GM12878 (cell line): Measurements from ENCODE around the gene RPL35A. TPM values are rescaled to one million over a fixed set of nuclear protein-coding genes. Genes with fewer than 3 reads are reported as not detected.
A peak's percentile ranks its signal among the peaks of the same experiment; 100 is the strongest.

ENCODE experiments used
- CHD2 ChIP-seq: IDR thresholded peaks from 2 replicates; pipeline ENCODE4 v1.6.1; 2011; ENCODE audit warnings: low read depth, low read length, improper control_type of control experiment, borderline replicate concordance
- E2F8 ChIP-seq: fragments of 450-650 bp; IDR thresholded peaks from 2 replicates; pipeline ENCODE4 v1.6.1; 2018; ENCODE audit warnings: mild to moderate bottlenecking, low read depth, moderate library complexity; ENCODE audit not compliant: partially characterized antibody
- FOXM1 ChIP-seq: IDR thresholded peaks from 2 replicates; pipeline ENCODE4 v1.6.1; 2012; ENCODE audit warnings: low read depth, mild to moderate bottlenecking, inconsistent platforms, low read length, moderate library complexity
- IKZF2 ChIP-seq, 2 experiments: fragments of 450-650 bp; IDR thresholded peaks; 2 replicates each; pipeline ENCODE4 v1.6.1; 2017; ENCODE audit warnings: mild to moderate bottlenecking in 2 of 2, moderate library complexity in 2 of 2
- NFIC ChIP-seq: IDR thresholded peaks from 2 replicates; pipeline ENCODE4 v1.6.1; 2012; ENCODE audit warnings: low read depth, mild to moderate bottlenecking, inconsistent platforms, low read length, moderate library complexity
- NFXL1 ChIP-seq: fragments of 450-650 bp; IDR thresholded peaks from 2 replicates; pipeline ENCODE4 v1.6.1; 2017; ENCODE audit warnings: antibody characterized with exemption, mild to moderate bottlenecking, borderline replicate concordance
- SIN3A ChIP-seq: IDR thresholded peaks from 2 replicates; pipeline ENCODE4 v1.6.1; 2012; ENCODE audit warnings: low read depth, low read length, improper control_type of control experiment
- polyA plus RNA-seq, 11 experiments: library from polyadenylated mRNA; depleted of rRNA in 4 of 11; unstranded in 6 of 11; stranded (reverse) in 5 of 11; fragments of >200 nt; fragmentation: Nextera tagmentation in 4 of 11; fragmentation: Illumina TruSeq in 1 of 11; extraction: Ambion mirVana in 4 of 11; extraction: Trizol in 1 of 11; gene quantifications; 1 replicate in 1 of 11; 2 replicates in 10 of 11; pipeline versions ENCODE4 v1.2.1 to v1.2.3, GENCODE V29; 2011 to 2016; ENCODE audit warnings: inconsistent platforms in 2 of 11, missing spikeins in 2 of 11, low read depth in 1 of 11
- total RNA-seq, 4 experiments: library from RNA; depleted of rRNA in 3 of 4; stranded (reverse); fragments of >200 nt in 3 of 4; fragmentation: Illumina TruSeq in 1 of 4; extraction: Trizol in 1 of 4; gene quantifications; 2 replicates each; pipeline versions ENCODE4 v1.2.1 to v1.2.3, GENCODE V29; 2013 to 2021

Gene RPL35A
- total and polyA plus RNA-seq, 10 of the 15 experiments (the other 5 are each of a cell fraction or from before 2014, with no cell fraction given): 774 to 3,144 (median 1,843) TPM

- no peak for TF ChIP-seq NFXL1
- peak; percentile 78; the same call in 1 of the 2 replicates for TF ChIP-seq CHD2
- TF ChIP-seq FOXM1: no peak
- no peak for TF ChIP-seq NFIC
- TF ChIP-seq E2F8: no peak
- TF ChIP-seq SIN3A: peak; percentile 83
- no peak for TF ChIP-seq IKZF2 (IDR thresholded peaks at IDR 0.05)
Observed at GRCh38 chr3:197959891-197960693, 10.1 kb downstream of the RPL35A start, which contains the start of gene LMLN (continued).
